Tibial nerve (tissue), 4 donors: ENCODE data around the gene FRY. TPM values are rescaled to one million over a fixed set of nuclear protein-coding genes. Genes with fewer than 3 reads are reported as not detected.
A peak's percentile ranks its signal among the peaks of the same experiment; 100 is the strongest.

Source experiments
- DNase-seq, 2 donors: peaks; one replicate each; pipeline ENCODE4 v3.0.0-alpha.2; 2019; ENCODE audit warnings: low spot score in 2 of 2
- H3K27ac ChIP-seq, 4 donors: fragments of 200-600 bp; sonication (generic) in 3 of 4; one replicate each; pipeline ENCODE4 v1.5.1; 2017 to 2019; ENCODE audit warnings: mild to moderate bottlenecking in 1 of 4
- H3K27me3 ChIP-seq, 2 donors: fragments of 200-600 bp; sonication (generic) in 1 of 2; one replicate each; pipeline versions ENCODE4 v1.5.1 to v1.6.0; 2017 to 2019
- H3K36me3 ChIP-seq, 3 donors: fragments of 200-600 bp; sonication (generic); one replicate each; pipeline ENCODE4 v1.5.1; 2018 to 2019
- H3K4me1 ChIP-seq, 4 donors: fragments of 200-600 bp; sonication (generic) in 3 of 4; one replicate each; pipeline ENCODE4 v1.5.1; 2017 to 2019
- H3K4me3 ChIP-seq, 4 donors: fragments of 200-600 bp; sonication (generic) in 3 of 4; one replicate each; pipeline ENCODE4 v1.5.1; 2017 to 2019; ENCODE audit warnings: mild to moderate bottlenecking in 1 of 4, moderate library complexity in 1 of 4
- H3K9me3 ChIP-seq, 4 donors: fragments of 200-600 bp; sonication (generic) in 3 of 4; one replicate each; pipeline ENCODE4 v1.5.1; 2017 to 2019
- EP300 ChIP-seq, 2 donors: sonication (generic); formaldehyde crosslinking; IDR thresholded peaks; one replicate each; pipeline ENCODE4 v1.6.1; 2017; ENCODE audit warnings: antibody characterized with exemption in 2 of 2, mild to moderate bottlenecking in 1 of 2
- POLR2A ChIP-seq, 2 donors: fragments of 450-650 bp; IDR thresholded peaks; one replicate each; pipeline ENCODE4 v1.6.1; 2017; ENCODE audit warnings: antibody characterized with exemption in 2 of 2, mild to moderate bottlenecking in 2 of 2, moderate library complexity in 2 of 2
- WGBS, 2 donors: methylation state at CpG; one replicate each; pipeline ENCODE4 v1.1.5; 2018; 5-methylcytosine and 5-hydroxymethylcytosine counted together
- total RNA-seq, 4 donors: library from RNA; depleted of rRNA; stranded (reverse); fragments of >200 nt; gene quantifications; one replicate each; pipeline ENCODE4 v1.1.0, GENCODE V29; 2016
- TF ChIP-seq, protein P1 (sequence below), 5 experiments: fragments of 200-600 bp in 3 of 5; fragments of 450-650 bp in 2 of 5; sonication (generic) in 3 of 5; IDR thresholded peaks; one replicate each; pipeline ENCODE4 v1.5.1; 2016 to 2019; ENCODE audit warnings: antibody characterized with exemption in 5 of 5, mild to moderate bottlenecking in 3 of 5, moderate library complexity in 2 of 5

Gene FRY
- total RNA-seq, 4 donors from 2014 or later: 48.9 to 94.6 (median 75.8) TPM

- 87 to 90% methylated on average over 3 of the region's 3 CpGs for WGBS, 2 donors
- Histone ChIP-seq H3K4me3 (no peak overlapping the region), H3K27me3 (no peaks in the 10 kb centered on the region)
Observed at GRCh38 chr13:32028711-32029110, 2.9 kb upstream of the FRY start.

DNA sequence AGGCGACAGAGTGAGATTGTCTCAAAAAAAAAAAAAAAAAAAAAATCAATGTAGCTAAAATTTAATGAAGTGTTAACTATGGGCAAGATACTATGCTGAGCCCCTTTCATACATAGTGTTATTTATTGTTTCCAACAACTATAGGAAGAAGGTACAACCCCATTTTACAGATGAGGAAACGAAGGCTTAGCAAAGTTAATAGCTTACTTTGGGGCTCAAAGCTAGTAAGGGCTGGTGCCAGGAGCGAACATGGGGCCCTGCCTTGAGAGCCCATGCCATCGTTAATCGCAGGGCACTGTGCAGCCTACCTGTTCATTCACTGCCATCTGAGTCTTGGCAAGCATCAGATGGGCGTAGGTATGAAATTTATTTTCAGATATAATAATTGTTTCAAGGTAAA, 1.9 kb upstream of the FRY start:
- TF ChIP-seq POLR2A (IDR thresholded peaks at IDR 0.05): no peak
- TF ChIP-seq, protein P1, sequence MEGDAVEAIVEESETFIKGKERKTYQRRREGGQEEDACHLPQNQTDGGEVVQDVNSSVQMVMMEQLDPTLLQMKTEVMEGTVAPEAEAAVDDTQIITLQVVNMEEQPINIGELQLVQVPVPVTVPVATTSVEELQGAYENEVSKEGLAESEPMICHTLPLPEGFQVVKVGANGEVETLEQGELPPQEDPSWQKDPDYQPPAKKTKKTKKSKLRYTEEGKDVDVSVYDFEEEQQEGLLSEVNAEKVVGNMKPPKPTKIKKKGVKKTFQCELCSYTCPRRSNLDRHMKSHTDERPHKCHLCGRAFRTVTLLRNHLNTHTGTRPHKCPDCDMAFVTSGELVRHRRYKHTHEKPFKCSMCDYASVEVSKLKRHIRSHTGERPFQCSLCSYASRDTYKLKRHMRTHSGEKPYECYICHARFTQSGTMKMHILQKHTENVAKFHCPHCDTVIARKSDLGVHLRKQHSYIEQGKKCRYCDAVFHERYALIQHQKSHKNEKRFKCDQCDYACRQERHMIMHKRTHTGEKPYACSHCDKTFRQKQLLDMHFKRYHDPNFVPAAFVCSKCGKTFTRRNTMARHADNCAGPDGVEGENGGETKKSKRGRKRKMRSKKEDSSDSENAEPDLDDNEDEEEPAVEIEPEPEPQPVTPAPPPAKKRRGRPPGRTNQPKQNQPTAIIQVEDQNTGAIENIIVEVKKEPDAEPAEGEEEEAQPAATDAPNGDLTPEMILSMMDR (IDR thresholded peaks at IDR 0.05): no peak
- TF ChIP-seq EP300 (IDR thresholded peaks at IDR 0.05): no peak
- 94 to 97% methylated on average over 6 of the region's 6 CpGs for WGBS, 2 donors
- no peak for DNase-seq
- peaks cover 0 to 8% (median 0%) of the 10 kb centered on the region in 4 donors for H3K4me1 ChIP-seq
- H3K27me3 ChIP-seq: no peaks in the 10 kb centered on the region
- H3K9me3 ChIP-seq: no peaks in the 10 kb centered on the region
- H3K4me3 ChIP-seq: no peak overlapping the region
- H3K27ac ChIP-seq: no peak overlapping the region
- H3K36me3 ChIP-seq: no peaks in the 10 kb centered on the region

More at GRCh38 chr13:32028711-32029110, 2.9 kb upstream of the FRY start:
- Histone ChIP-seq H3K4me1 (peaks cover 0 to 8% (median 0%) of the 10 kb centered on the region in 4 donors), H3K27ac (no peak overlapping the region), H3K36me3 (no peaks in the 10 kb centered on the region), H3K9me3 (no peaks in the 10 kb centered on the region)
- no peak for DNase-seq
- TF ChIP-seq, protein P1 (IDR thresholded peaks at IDR 0.05): no peak

- peak overlapping the region; percentile 65 to 83 (median 76) for H3K27ac ChIP-seq
- 18% methylated on average over 3 of the region's 3 CpGs for WGBS, 2 donors
- no peak for TF ChIP-seq POLR2A (IDR thresholded peaks at IDR 0.05)
- TF ChIP-seq EP300 (IDR thresholded peaks at IDR 0.05): no peak
- TF ChIP-seq, protein P1 (IDR thresholded peaks at IDR 0.05): no peak
- peak overlapping the region; percentile 68 to 88 (median 70) for H3K4me3 ChIP-seq
- peaks cover 0 to 15% (median 0%) of the 10 kb centered on the region in 4 donors for H3K4me1 ChIP-seq
- no peaks in the 10 kb centered on the region for H3K9me3 ChIP-seq
- no peaks in the 10 kb centered on the region for H3K36me3 ChIP-seq
- DNase-seq: no peak
- no peaks in the 10 kb centered on the region for H3K27me3 ChIP-seq
Observed at GRCh38 chr13:32031815-32032370, 319 bp downstream of the FRY start.

DNA sequence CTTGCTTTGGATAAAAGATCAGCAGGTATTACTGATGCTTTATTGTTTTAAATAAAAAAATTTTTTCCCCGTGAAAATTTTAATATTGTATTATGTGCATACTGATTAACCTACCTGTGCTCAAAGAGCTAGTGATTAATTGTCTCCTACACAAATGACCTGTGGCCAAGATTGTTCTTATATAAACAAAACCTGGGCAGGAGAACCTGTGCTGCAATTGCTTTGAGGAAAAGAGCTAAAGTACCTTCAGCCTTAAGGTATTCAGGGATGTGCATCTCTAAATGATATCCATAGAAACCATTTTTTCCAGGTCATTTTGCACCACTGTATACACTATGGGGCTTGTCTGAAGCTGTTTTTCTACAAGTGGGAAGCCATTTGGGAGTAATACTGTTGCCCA, 1.2 kb downstream of the FRY start:
- no peak overlapping the region for H3K4me3 ChIP-seq
- 74 to 86% methylated on average over 1 of the region's 1 CpG for WGBS, 2 donors
- H3K27ac ChIP-seq: no peak overlapping the region

GRCh38 chr13:32033744-32034143, 2.2 kb downstream of the FRY start:
- Histone ChIP-seq H3K27me3 (no peaks in the 10 kb centered on the region), H3K27ac (no peak overlapping the region), H3K9me3 (no peaks in the 10 kb centered on the region), H3K4me1 (peaks cover 0 to 15% (median 0%) of the 10 kb centered on the region in 4 donors), H3K4me3 (no peak overlapping the region), H3K36me3 (no peaks in the 10 kb centered on the region)
- WGBS, 2 donors: 96 to 97% methylated on average over 3 of the region's 3 CpGs
- no peak for DNase-seq
- TF ChIP-seq, protein P1 (IDR thresholded peaks at IDR 0.05): no peak
- TF ChIP-seq POLR2A (IDR thresholded peaks at IDR 0.05): no peak
- no peak for TF ChIP-seq EP300 (IDR thresholded peaks at IDR 0.05)

More for the DNA sequence above, 1.2 kb downstream of the FRY start:
- H3K9me3 ChIP-seq: no peaks in the 10 kb centered on the region
- TF ChIP-seq, protein P1 (IDR thresholded peaks at IDR 0.05): no peak
- TF ChIP-seq POLR2A (IDR thresholded peaks at IDR 0.05) (no peak), EP300 (IDR thresholded peaks at IDR 0.05) (no peak)
- H3K4me1 ChIP-seq: peaks cover 0 to 15% (median 0%) of the 10 kb centered on the region in 4 donors
- H3K27me3 ChIP-seq: no peaks in the 10 kb centered on the region
- no peak for DNase-seq
- H3K36me3 ChIP-seq: no peaks in the 10 kb centered on the region
